ENCODE measurements around the gene ATG7.

The ATG7 gene

DNA sequence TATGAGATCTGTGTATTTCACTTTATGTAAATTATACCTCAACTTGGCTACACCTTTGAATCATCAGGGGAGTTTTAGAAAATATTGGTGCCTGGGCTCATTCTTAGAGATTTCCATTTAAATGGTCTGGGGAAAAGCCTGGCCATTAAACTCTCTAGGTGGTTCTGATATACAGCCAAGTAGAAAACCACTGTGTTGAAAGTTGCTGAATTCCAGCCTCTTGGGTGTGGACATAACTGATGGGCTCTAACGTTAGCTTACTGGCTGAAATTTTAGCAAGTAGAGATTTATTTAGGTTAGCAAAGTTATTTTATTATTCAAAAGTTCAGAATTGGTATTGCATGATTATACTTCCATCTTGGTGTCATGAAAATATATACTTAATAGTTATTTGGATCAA is 84.1 kb downstream of the ATG7 start:
- H3K27me3 ChIP-seq (ENCODE audit: insufficient read depth, poor library complexity, severe bottlenecking) = no peaks in the 10 kb centered on the region
- no peak overlapping the region for H3K4me3 ChIP-seq (replicated peaks; ENCODE audit: insufficient read depth, low read length)
- H3K27ac ChIP-seq (replicated peaks) = no peak overlapping the region
- no peak for DNase-seq (ENCODE audit: low read depth in 1 of 2, low spot score in 1 of 2)
- TF ChIP-seq, protein P1, sequence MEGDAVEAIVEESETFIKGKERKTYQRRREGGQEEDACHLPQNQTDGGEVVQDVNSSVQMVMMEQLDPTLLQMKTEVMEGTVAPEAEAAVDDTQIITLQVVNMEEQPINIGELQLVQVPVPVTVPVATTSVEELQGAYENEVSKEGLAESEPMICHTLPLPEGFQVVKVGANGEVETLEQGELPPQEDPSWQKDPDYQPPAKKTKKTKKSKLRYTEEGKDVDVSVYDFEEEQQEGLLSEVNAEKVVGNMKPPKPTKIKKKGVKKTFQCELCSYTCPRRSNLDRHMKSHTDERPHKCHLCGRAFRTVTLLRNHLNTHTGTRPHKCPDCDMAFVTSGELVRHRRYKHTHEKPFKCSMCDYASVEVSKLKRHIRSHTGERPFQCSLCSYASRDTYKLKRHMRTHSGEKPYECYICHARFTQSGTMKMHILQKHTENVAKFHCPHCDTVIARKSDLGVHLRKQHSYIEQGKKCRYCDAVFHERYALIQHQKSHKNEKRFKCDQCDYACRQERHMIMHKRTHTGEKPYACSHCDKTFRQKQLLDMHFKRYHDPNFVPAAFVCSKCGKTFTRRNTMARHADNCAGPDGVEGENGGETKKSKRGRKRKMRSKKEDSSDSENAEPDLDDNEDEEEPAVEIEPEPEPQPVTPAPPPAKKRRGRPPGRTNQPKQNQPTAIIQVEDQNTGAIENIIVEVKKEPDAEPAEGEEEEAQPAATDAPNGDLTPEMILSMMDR (IDR thresholded peaks at IDR 0.05; ENCODE audit: insufficient read depth, low read length) = no peak
- TF ChIP-seq, protein P2, sequence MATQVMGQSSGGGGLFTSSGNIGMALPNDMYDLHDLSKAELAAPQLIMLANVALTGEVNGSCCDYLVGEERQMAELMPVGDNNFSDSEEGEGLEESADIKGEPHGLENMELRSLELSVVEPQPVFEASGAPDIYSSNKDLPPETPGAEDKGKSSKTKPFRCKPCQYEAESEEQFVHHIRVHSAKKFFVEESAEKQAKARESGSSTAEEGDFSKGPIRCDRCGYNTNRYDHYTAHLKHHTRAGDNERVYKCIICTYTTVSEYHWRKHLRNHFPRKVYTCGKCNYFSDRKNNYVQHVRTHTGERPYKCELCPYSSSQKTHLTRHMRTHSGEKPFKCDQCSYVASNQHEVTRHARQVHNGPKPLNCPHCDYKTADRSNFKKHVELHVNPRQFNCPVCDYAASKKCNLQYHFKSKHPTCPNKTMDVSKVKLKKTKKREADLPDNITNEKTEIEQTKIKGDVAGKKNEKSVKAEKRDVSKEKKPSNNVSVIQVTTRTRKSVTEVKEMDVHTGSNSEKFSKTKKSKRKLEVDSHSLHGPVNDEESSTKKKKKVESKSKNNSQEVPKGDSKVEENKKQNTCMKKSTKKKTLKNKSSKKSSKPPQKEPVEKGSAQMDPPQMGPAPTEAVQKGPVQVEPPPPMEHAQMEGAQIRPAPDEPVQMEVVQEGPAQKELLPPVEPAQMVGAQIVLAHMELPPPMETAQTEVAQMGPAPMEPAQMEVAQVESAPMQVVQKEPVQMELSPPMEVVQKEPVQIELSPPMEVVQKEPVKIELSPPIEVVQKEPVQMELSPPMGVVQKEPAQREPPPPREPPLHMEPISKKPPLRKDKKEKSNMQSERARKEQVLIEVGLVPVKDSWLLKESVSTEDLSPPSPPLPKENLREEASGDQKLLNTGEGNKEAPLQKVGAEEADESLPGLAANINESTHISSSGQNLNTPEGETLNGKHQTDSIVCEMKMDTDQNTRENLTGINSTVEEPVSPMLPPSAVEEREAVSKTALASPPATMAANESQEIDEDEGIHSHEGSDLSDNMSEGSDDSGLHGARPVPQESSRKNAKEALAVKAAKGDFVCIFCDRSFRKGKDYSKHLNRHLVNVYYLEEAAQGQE (IDR thresholded peaks at IDR 0.05; ENCODE audit: insufficient replicate concordance, low read depth) = no peak
- TF ChIP-seq GABPA (IDR thresholded peaks at IDR 0.05; ENCODE audit: low read depth) (no peak), SPI1 (IDR thresholded peaks at IDR 0.05; ENCODE audit: borderline replicate concordance, low read depth) (no peak), POLR2AphosphoS5 (IDR thresholded peaks at IDR 0.05; ENCODE audit: low read depth) (no peak)

DNA sequence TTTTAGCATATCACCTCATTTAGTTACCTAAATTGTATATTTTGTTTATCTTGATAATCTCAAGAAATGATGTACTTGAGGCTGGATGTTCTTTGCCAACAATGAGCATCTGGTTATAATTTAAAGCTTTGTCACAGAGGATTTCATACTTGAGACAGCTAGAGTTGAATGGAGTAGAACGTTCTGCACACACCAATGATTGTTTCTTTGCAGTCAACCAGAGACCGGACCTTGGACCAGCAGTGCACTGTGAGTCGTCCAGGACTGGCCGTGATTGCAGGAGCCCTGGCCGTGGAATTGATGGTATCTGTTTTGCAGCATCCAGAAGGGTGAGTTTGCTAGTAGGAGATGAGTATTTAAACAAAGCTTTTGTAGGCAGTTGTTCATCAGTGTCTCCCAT is 90.4 kb downstream of the ATG7 start:
- no peak for DNase-seq (ENCODE audit: low read depth in 1 of 2, low spot score in 1 of 2)
- H3K4me3 ChIP-seq (replicated peaks; ENCODE audit: insufficient read depth, low read length) = no peak overlapping the region
- H3K27ac ChIP-seq (replicated peaks) = no peak overlapping the region
- TF ChIP-seq SPI1 (IDR thresholded peaks at IDR 0.05; ENCODE audit: borderline replicate concordance, low read depth) (no peak), POLR2AphosphoS5 (IDR thresholded peaks at IDR 0.05; ENCODE audit: low read depth) (no peak), GABPA (IDR thresholded peaks at IDR 0.05; ENCODE audit: low read depth) (no peak)
- TF ChIP-seq, protein P2 (IDR thresholded peaks at IDR 0.05; ENCODE audit: insufficient replicate concordance, low read depth) = no peak
- TF ChIP-seq, protein P1 (IDR thresholded peaks at IDR 0.05; ENCODE audit: insufficient read depth, low read length) = no peak
- H3K27me3 ChIP-seq (ENCODE audit: insufficient read depth, poor library complexity, severe bottlenecking) = no peaks in the 10 kb centered on the region

DNA sequence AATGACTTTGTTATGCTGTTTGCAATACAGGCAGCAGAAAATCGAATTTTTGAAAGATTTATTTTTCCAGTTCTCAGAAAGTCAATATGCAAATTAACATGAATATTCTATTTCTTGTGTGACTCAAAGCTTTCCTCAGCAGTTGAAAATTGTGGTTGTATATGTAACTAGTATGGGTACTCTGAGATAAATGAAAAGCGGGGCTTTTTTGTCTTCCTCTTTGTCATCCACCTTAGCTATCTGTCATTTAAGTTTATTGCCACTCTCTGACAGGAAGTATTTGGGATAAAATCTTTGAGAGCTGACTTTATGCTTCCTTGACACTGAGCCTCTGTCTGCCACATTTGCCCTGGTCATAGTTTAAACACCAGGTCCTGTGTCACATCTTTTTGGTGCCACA is 91.5 kb downstream of the ATG7 start:
- Histone ChIP-seq H3K27me3 (ENCODE audit: insufficient read depth, poor library complexity, severe bottlenecking) (no peaks in the 10 kb centered on the region), H3K4me3 (replicated peaks; ENCODE audit: insufficient read depth, low read length) (no peak overlapping the region), H3K27ac (replicated peaks) (no peak overlapping the region)
- DNase-seq (ENCODE audit: low read depth in 1 of 2, low spot score in 1 of 2) = no peak
- TF ChIP-seq POLR2AphosphoS5 (IDR thresholded peaks at IDR 0.05; ENCODE audit: low read depth) (no peak), SPI1 (IDR thresholded peaks at IDR 0.05; ENCODE audit: borderline replicate concordance, low read depth) (no peak), GABPA (IDR thresholded peaks at IDR 0.05; ENCODE audit: low read depth) (no peak)
- TF ChIP-seq, protein P2 (IDR thresholded peaks at IDR 0.05; ENCODE audit: insufficient replicate concordance, low read depth) = no peak
- TF ChIP-seq, protein P1 (IDR thresholded peaks at IDR 0.05; ENCODE audit: insufficient read depth, low read length) = no peak

Data from HL-60 (cell line).